Left kidney (tissue), 2 donors: ENCODE measurements around the gene CPOX. TPM values are rescaled to one million over a fixed set of nuclear protein-coding genes. Genes with fewer than 3 reads are reported as not detected.

Source experiments
- DNase-seq: peaks from one replicate; pipeline ENCODE4 v3.0.0-alpha.2; 2013
- polyA plus RNA-seq: library from polyadenylated mRNA; unstranded; fragments of 120-200 nt; gene quantifications from one replicate; pipeline ENCODE4 v1.2.1, GENCODE V29; 2013; ENCODE audit not compliant: insufficient read length

CPOX gene
- polyA plus RNA-seq, 1 donor = 27.1 TPM

DNA sequence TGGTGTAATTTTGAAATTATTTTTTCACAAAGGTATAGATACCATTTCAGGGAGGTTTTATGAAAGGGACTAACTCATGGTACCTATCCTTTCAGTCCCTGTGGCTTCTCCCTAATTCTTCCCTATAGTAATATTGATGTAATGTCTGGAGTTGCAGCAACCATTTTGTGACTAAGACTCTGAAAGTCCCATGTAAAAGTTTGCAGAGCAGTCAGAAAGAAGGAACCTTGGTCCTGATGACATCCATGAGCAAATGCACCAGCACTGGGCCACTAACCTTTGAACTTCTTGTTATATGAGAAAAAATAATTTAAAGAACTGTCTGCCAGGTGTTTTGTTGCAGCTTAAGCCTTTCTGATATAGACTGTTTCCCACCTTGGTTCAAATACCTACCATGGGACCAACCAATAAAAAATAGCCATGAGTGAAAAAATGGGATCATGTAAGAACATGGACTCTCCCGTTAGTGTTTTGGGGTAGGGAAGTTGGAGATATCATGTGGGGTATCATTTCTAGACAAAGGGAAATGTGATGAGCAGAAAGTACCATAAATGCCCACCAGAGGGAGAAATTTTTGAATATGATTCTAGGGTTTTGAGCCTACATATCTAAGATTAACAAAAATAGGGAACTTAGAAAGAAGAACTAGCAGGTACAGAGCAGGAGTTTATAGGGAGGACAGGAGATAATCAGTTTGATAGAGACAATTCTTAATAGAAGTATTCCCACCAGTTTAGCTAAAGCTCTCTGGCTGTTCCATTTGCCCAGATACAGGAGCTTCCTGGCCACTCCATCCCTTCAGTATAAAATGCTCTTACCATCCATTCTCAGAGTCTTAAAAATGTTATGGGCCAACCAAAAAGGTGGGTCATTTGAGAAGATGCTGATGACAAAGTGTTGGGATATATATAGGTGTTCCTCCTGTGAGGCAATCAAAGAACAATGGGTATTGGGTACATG, 3.4 kb upstream of the CPOX start:
- DNase-seq = no peak

- no peak for DNase-seq
Observed at GRCh38 chr3:98596087-98596486, 2.7 kb upstream of the CPOX start.

DNA sequence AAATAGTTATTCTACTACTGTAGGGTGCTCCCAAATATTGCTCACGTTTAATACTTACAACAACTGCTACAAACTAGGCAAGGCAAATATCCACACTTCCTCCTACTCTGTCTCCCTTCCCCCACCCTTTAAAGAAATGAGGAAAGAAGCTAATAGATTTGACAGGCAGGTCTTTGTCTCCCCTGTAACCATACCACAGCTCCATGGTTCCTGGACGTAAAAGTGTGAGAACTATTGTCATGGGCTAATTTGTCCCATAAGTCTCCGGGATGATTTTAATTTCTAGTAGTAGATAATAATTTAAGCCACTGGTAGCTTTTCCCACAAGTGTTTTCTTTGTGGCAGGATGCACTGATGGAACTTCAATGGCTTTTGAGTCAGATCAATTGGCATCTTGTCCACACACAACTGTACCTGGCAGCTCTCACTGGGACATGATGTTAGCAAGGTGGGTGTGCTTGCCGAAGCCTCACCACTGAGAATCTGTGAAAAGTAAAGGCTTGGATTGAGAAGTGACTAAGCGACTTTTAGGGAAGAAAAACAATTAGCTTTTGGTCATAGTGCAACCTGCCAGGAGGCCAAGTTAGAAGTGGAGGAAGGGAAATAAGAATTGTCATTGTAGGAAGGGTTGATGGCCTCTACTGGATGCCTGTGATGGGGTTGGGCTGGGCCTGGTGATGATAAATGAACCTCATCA, 1.4 kb upstream of the CPOX start:
- DNase-seq = no peak

DNA sequence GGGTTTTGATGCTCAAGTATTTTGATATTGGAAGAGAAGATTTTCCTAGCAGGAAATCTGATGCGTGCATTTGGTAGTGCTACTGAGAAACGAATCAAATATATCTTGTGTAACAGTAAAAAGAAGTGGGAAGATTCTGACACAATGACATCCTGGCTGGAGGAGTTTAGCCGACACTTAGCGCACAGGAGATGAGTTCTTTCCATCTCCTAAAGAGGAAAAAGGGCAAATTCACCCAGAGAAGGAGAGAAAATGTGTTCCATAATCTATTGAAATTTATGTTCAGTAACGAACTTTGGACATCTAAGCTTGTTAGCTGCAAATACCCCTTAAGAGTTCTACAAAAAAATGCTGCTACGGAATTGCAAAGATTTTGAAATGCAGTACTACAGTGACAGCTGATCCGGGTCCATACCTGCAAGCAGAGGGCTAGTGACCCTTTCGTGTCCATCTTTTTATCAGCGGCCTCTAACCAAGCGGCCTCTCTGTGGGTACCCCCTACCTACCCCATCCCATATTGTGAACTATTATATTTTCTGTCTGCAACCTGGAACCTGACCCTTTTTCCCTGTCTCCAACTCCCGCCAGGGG, 971 bp downstream of the CPOX start:
- no peak for DNase-seq

GRCh38 chr3:98589331-98590036, 3.9 kb downstream of the CPOX start:
- no peak for DNase-seq

DNA sequence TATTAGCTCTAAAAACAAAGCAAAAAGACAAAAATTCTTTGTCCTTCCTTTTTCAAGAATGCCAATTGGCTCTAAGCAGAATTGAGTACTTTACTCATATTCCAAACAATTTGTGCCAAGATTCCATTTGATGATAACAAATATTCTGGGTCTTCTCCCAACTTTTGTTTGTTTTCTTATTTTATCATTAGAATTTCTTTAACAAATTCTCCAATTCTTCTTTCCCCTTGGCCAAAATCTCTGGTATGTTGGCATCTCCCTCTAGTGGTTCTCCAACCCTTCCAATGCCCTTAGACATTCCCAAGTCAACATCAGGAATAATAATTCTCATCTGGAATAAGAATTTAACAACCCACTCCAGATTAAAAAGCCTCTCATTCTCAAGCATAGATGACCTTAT, 5.3 kb downstream of the CPOX start:
- no peak for DNase-seq

GRCh38 chr3:98587654-98588053, 5.8 kb downstream of the CPOX start:
- no peak for DNase-seq

- DNase-seq = no peak
Observed at GRCh38 chr3:98584547-98584946, 8.9 kb downstream of the CPOX start.

DNA sequence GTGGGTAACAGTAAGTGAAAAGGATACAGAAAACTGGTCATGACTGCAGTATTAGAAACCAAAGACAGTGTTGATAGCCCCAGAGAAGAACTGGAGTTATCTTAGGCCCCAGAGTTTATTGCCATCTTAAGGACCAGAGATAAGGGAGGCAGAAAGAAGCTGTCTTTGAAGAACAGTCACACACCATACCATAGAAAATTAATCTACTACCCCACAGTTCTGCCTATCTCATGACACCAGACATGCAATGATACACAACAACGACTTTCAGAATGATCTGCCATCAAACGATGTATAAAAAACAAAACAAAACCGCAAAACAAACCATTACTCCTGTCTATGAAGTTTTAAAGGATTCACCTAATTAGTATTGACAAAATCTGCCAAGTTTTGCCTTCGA, 9.6 kb downstream of the CPOX start:
- DNase-seq = no peak

DNA sequence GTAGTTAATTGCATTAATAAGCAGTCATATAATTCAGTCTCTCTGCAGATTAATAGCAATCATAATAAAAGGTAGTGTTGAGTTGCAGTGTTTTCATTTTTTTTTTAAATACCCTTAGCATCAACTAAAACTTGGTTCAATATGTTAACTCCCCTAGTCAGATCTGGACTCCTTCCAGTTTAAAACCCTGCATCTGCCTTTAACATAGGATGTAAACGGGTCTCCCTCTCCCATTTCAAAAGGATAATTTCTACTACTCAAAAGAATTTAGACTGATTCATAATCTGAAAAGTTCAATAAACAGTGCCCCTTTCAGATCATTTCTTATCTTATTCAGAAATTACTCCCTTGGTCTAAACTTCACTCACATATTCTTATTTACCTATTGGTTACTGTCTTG, 11.4 kb downstream of the CPOX start:
- no peak for DNase-seq

- no peak for DNase-seq
Observed at GRCh38 chr3:98581474-98581873, 11.9 kb downstream of the CPOX start.

GRCh38 chr3:98580401-98581386, 12.7 kb downstream of the CPOX start:
- no peak for DNase-seq

GRCh38 chr3:98577178-98577895, 16.1 kb downstream of the CPOX start:
- no peak for DNase-seq

DNA sequence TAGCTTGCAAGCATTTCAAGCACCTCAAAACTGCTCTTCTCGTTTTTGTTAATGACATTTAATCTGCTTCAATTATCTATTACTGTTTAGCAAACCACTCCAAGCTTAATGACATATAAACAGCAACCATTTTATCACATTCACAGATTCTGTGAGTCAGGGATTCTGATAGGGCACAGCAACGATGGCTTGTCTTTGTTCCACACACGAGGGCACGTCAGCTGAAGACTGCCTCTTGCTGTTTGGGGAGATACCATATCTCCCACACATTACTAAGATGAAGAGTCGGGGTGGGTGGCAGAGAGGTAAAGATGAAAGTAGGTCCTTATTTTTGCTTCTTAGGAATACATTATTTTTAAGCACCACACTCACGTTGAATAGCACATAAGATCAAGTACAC, 19.3 kb downstream of the CPOX start:
- no peak for DNase-seq

GRCh38 chr3:98573181-98573728, 20.2 kb downstream of the CPOX start:
- DNase-seq = no peak

DNA sequence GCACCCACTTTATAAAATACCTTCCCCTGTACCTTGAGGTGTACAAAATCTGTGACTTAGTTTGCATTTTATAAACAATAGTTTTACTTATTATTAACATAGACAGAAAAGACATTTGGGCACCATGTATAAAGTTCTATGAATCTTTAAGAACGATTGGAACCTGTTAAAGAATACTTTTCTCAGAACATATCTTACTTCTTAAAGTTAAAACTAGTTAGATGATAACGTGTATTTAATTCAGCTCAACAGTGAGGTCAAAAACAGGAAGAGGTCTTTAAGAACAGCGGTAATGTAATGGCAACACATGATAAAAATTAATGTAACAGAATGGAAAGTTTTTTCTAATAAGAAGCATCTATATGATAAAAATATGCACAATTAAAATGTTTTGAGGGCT, 25.0 kb downstream of the CPOX start:
- DNase-seq = no peak

DNA sequence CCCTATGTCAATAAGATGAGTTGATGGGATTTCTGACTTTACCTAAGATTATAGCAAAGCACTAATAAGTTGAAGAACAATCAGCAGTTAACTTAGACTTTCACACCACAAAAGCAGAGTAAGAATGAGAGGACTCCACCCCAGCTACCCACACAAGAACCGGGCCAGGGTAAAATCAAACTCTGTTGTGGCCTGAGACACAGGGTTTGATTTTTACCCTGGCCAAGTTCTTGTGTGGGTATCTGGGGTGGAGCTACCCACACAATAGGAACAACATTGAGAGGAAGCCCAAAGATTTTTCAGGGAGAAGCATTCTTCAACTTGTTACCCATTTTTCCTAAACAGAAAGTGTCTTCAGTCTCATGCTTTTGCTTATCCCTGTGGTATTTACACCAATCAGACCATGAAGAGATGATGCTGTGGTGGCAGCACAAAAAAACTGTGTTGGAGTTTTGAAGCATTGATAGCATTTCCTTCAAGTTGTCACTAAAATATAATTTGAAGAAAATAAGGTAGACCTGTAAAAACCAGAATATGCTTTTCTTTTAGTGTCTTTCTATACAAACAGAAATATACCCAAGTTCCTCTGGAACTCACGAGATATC, 25.6 kb downstream of the CPOX start:
- no peak for DNase-seq

- DNase-seq = no peak
Observed at GRCh38 chr3:98565843-98566242, 27.6 kb downstream of the CPOX start.

- no peak for DNase-seq
Observed at GRCh38 chr3:98565237-98565643, 28.2 kb downstream of the CPOX start.
